Activated naive CD8-positive, alpha-beta T cell treated with anti-CD3 and anti-CD28 coated beads, Interleukin-2, amount 50 U/mL, for 16 hours (primary cell): ENCODE measurements around the gene IDI1.
"Not testable (repeated sequence)": the region's sequence is repeated elsewhere in the genome, so short reads cannot be mapped to it uniquely, and the experiment has no call there.

ENCODE experiments used
- DNase-seq: peaks from one replicate; pipeline ENCODE4 v3.0.0-alpha.2; 2020; ENCODE audit warnings: low read depth, low spot score

IDI1 gene

DNA sequence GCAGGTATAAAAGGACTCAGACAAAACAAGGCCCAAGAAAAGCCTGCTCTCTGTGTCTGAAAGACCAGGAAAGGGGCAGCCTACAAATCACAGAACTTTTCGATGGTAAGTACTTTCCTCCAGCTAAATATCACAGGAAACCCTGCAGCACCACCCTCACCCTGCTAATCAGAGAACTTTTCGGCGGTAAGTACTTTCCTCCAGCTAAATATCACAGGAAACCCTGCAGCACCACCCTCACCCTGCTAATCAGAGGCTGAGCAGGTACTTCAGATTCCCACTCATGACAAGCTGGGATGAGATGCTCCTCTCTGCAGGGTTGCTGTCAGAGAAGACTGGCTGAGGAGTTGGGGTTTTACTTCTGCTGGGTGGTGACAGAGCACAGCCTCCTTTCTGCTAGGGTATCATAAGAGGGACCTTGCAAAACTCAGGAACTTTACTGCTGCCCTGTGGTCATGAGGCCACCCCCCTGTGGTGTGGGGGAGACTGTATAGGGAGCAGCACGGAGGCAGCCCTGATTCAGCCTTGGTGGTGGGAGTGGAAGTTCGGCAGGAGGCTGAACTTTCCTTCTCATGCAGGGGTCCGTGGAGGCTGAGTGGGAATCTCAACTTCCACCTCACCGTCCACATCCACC lies 14.4 kb upstream of the IDI1 start:
- DNase-seq: no peak

DNA sequence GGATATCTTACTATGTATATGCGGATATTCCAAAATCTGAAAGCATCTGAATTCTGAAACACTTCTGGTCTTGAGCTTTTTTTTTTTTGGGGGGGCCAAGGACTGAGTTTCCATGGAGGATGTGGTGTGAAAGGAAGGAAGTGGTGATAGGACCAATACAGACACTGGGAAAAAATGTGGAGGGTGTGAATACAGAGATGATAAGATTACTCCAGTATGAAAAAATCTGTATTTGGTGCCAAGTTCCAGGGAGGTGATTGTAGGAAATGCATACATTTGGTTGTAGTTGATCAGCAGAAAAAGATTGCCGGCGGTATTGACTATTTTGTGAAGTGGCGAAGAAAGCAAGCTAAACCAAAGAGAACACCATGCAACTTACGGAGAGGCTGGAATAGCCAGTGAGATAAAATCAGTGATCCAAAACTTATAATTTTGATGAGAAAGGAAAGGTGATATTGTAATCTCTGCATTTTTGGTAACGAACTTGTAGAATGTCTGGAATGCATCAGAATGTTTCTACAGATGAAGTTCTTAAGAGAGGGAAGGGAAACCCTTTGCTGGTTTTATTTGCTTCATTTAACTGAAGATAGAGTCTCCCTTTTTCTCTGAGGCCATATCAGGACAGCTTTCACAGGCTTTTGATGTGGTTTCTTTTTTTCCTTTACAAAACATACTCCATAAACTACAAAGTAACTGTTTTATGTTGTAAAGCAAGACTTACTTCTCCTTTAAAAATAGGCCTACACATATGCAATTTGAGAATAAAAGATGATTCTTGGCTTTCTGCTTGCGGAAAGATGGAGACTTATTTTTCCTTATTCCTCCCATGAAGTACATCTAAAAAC lies 13.2 kb upstream of the IDI1 start:
- DNase-seq: no peak

DNA sequence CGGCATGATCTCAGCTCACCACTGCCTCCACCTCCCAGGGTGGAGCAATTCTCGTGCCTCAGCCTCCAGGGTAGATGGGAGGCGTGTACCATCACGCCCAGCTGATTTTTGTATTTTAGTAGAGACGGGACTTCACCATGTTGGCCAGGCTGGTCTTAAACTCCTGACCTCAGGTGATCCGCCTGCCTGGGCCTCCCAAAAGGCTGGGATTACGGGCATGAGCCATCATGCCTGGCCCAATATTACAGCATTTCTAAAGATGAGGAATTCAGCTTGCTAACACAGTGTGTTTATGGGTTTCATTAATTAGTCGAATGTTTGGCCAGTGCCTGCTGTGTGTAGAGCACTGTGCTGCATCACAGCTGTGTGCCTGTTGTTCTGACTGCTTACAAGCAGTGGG lies 11.0 kb upstream of the IDI1 start:
- DNase-seq: no peak

DNA sequence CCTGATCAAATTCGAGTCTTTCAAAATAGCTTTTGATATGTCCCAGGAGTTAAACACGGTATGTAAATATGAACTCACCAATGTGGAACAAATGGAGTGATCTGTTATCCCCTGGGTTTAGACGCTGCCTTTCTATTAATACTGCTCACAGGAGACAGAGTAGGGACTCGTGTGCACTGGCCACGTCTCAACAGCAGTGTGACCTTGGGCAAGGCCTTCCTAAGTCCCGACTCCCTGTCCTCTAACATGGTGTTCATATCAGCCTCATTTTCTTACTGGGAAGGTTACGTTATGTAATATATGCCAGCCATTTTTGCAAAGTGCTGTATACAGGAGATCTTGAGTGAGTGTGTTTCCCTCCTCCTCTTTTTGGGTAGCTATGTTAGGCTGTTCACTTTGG lies 9.1 kb upstream of the IDI1 start:
- no peak for DNase-seq

DNA sequence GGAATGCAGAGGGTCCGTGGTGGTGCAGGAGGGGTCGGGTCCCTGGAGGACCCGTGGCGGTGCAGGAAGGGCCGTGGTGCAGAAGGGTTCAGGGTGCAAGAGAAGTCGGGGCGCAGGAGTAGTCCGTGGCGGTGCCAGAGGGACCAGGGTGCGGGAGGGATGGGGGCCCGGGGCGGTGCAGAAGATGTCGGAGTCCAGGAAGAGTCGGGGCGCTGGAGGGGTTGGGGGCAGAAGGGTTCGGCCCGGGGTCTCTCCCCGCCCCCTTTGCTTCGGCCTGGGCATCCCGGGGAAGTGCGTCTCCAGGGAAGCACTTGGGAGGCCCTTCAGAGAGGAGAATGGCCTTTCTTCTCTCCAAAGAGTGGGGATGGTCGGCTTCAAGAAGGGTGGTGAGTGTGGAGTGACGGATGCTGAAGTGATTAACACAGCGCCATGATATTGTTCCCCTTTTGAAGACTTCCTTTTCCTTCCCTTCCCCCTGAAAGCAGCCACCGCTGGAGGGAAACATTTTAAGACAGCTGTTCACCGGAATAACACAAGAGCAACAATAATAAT lies 8.3 kb upstream of the IDI1 start:
- no peak for DNase-seq

DNA sequence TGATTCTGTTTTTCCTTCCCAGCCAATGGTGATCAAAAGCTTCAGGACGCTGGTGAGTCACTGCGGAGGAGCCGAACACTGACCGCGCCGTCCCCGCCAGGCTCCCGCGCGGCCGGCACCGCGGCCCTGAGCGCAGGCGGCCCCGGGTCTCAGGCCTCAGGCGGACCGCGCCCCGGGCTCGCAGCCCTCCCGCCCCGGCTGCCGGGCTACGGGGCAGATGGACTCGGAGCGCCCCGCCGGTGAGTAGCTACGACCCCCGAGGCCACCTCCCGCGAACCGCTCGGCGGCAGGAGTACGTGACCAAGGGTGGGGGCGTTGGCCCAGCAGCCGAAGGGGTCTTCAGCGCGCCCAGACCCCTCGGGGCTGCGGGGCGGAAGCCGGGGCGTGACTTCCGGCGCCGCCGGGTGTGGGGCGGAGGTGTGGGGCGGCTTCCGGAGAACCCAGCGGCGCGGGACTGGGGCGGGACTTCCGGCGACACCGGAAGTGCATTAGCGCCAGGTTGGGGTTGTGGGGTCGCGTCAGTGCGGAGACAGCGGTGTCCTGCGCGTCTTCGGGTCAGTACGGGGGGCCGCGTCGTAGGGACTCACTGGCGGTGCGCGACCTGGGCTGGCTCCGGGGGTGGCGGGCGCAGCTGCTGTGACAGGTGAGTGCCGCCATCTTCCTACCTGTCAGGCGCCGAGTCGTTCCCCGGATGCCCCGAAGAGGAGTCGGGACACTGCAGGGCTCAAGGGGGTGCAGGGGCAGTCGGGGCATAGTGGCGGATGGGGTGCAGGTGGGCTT lies 7.6 kb upstream of the IDI1 start, which contains the start of gene WDR37:
WDR37 (plus strand) TSS at position 60 of the 780 bp plus-strand sequence. CDS start 15,771 bp downstream, outside the sequence.
- peak; percentile 82 for DNase-seq

DNA sequence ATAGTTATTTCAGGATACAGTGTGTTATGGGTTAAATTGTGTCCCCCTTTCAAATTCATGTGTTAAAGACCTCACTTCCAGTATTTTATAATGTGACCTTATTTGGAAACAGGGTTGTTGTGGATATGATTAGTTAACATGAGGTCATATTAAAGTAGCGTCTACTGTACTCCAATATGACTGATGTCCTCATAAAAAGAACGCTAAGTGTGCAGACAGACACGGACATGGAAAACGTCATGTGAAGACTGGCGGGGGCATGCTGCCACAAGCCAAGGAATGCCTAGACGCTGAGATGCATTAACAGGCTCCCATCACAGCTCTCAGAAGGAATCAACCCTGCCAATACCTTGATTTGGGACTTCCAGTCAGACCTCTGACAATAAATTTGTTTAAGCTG lies 5.8 kb upstream of the IDI1 start:
- DNase-seq: no peak

DNA sequence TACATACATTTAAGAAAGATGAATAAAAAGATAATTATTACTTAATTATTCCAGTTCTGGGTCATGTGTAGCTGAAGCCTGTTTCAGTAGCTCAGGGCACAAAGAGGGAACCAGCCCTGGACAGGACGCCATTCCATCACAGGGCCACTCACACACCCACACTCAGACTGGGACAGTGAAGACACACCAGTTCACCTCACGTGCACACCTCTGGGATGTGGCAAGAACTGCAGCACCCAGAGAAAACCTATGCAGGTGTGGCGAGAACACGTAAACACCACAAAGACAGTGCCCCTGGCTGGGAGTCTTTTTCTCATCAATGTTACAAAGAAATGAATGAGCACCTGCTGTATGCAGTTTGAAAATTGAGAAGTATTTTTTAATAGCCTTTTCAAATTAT lies 1.6 kb upstream of the IDI1 start:
- no peak for DNase-seq

DNA sequence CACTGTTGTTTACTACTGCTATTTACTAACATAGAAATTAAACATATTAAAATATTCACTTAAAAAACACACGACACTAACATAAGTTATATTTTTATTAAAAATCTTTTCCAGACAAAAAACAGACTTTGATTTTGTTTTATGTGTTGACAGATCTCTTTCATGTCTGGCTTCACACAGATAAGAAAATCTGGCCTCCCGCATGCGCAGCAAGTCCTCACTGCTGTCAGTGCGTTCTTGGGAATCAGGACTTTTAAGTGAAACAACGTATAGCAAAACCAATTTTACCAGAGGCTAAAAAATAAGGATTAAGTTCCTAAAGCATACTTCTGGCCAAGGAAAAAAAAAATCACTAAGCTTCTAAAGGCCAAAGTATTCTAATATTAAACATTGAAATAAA lies 1.2 kb upstream of the IDI1 start:
- no peak for DNase-seq

DNA sequence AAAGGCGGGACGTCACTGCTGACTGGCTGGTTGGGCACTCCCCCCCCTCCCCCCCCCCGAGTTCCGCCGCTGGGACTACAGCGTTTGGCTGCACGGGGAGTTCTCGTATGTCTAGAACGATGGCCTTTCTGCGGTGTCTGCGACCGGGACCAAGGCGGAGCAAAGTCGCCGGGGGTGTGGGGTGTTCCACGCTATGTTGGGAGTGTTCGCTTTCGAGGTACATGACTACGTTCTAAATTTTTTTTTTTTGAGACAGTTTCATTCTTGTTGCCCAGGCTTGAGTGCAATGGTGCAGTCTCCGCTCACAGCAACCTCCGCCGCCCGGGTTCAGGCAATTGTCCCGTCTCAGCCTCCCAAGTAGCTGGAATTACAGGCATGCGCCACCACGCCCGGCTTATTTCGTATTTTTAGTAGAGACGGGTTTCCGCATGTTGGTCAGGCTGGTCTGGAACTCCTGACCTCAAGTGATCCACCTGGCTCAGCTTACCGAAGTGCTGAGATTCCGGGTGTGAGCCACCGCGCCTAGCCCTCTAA lies 573 bp upstream of the IDI1 start:
- no peak for DNase-seq

DNA sequence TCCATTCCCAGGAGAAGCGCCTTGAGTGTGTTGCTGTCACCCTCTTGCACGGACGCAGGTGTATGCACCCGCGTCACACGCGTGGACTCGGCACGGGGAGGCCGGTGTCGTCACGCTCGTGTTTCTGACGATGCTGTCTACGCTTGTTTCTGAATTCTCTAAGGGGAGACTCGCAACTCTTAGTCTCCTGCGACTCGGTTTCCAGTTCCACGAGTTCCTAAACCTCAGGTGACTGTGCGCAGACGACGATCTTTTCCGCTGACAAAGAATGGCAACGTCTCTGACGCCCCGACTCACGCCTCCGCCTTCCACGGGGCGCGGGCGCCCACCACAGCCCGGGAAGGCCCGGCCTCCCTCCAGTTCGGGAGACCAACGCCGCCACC lies 579 bp downstream of the IDI1 start:
- no peak for DNase-seq

DNA sequence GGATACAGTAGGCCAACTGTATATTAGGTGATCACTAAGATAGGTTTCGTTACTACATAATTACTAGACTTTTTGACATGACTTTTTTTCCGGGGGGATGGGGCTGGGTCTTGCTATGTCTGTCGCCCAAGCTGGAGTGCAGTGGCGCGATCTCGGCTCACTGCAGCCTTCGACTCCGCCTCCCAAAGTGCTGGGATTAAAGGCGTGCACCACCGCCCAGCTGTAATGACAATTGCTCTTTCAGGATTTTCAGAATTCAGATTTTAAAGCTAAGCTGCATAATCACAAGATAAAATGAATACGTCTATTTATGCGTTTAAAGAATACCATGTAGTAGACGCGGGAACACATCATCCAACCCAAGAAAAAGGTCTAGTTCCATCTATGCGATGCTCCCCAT lies 982 bp downstream of the IDI1 start:
- no peak for DNase-seq

DNA sequence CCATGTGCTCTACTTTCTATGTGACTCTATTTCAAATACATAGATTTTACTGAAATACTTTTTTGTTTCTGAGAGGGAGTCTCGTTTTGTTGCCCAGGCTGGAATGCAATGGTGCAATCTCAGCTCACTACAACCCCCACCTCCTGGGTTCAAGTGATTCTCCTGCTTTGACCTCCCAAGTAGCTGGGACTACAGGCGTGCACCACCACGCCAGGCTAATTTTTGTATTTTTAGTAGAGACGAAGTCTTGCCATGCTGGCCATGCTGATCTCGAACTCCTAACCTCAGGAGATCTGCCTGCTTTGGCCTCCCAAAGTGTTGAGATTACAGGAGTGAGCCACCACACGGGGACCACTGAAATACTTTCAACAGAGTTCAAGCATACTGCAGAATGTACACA lies 3.5 kb downstream of the IDI1 start:
- DNase-seq: no peak

DNA sequence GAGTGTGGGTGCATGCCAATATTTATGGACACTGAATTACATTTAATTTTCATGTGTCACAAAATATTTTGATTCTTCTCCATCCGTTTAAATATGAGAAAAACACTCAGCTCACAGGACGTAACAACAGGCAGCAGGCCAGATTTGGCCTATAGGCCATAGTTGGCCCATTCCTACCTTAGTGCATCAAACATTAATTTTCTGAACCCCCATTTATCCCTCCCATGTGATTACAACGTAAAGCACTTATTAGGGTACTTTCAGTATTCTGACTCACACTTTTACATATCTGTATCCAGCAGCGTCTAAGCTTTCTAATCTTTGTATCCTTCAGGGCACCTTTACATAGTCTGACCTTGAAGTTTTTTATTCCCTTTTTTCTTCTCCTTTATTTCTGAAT lies 4.0 kb downstream of the IDI1 start:
- no peak for DNase-seq

DNA sequence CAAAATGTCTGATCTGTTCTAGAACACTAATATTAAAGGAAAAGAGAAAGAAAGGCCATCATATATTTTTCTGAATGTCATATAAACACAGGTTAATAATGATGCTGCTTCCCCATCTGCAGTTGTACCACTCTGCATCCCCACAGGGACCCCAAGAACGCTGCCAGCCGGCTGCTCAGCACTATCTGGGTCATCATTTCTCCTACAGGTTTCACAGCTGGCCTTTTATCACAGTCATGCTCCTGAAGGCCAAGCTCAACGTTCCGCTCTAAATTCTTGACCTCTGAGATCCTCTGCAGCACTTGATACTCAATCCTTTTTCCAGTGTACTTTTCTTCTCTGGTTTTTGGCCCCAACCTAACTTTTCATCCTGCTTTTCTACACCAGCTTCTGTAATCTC lies 4.8 kb downstream of the IDI1 start:
- no peak for DNase-seq

DNA sequence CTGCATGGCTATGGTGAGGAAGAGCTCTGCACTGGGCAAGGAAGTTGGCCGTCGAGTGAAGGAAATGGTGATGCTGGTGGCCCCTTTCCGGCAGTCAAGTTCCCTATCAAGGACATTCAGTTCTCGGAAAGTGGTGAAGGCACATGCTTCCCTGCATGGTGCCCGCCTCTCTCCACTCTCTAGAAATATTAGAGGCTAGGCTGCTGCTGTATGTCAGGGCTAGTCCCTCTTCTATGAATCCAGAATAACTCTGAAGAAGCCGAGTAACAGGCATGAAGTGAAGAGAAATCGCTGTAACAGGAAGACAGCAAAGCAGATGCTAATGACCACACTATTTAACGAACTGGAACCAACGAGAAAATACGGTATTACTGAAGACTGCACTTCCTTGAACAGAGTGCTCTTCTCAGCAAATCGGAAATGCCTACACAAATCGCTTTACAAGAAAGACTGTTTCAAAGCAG lies 5.4 kb downstream of the IDI1 start:
- DNase-seq: no peak

DNA sequence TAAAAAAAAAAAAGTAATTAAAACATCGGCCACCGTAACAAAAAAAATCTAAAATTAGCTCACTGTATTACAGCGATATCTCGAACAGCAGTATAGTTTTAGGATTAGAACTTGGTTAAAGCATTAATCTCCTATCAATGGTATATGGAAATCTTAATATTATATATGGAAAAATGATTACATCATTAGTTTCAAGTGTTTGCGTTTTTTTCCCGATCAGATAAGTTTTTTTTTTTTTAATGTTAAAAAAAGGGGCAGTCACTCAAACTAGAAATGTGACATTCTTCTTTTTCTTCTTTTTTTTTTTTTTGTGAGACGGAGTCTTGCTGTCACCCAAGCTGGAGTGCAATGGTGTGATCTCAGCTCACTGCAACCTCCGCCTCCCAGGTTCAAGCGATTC lies 7.4 kb downstream of the IDI1 start:
- DNase-seq: no peak

DNA sequence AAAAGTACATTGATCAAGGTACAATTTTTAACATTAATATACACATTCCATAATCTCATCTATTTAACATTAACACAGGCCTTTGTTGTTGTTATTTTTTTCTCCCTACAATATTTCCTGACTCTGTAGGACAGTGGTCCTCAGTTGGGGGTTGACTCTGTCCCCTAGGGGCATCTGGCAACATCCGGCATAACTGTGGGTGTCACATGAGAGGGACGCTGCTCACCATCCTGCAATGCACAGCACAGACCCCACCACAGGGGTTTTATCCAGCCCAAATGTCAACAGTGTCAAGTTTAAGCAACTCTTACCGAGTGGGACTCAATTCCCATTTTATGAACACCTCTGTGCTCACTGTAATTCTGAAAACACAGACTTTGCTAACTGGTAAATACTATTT lies 8.8 kb downstream of the IDI1 start:
- no peak for DNase-seq

DNA sequence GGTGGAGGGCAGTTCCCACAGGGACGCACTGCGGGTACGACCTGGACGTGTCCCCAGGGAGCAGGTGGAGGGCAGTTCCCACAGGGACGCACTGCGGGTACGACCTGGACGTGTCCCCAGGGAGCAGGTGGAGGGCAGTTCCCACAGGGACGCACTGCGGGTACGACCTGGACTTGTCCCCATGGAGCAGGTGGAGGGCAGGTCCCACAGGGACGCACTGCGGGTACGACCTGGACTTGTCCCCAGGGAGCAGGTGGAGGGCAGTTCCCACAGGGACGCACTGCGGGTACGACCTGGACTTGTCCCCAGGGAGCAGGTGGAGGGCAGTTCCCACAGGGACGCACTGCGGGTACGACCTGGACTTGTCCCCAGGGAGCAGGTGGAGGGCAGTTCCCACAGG lies 10.2 kb downstream of the IDI1 start:
- DNase-seq: not testable (repeated sequence)

DNA sequence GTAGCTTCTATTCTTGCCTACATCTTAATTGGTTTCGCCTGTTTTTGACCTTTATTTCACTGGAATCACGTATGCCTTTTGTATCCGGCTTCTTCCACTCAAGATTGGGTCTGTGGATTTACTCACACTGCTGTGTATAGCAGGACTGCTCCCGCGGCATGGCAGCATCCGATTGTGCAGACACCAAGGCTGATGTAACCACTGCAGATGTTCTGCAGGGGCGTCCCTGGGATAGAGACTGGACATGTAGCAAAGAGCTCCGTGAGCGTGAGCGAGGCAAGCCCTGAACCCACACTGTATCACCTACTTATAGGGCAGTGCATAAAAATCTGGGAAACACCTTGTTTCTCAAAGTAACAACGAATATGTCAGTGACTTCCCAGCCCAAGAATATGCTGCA lies 11.8 kb downstream of the IDI1 start:
- no peak for DNase-seq

DNA sequence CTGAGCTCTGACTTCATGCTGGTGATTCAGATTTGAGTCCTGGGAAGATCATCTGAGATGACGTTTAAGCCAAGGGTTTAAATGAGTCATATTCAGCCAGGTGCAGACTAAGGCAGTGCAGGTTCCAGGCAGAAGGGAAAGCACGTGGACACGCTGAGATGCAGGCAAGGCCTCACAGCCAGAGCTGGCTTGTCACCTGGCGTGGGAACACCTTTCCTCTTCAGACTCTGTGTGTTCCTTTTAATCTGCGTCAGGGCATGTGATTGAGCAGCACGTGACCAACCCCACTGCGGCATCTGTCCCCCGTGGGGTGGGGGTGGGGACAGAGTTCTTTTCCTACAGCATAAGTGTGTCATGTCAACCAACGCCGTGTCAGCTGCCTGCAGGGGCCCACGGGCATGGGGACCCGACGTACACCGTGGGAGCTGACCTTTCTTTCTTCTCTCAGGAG lies 12.6 kb downstream of the IDI1 start:
- DNase-seq: no peak

DNA sequence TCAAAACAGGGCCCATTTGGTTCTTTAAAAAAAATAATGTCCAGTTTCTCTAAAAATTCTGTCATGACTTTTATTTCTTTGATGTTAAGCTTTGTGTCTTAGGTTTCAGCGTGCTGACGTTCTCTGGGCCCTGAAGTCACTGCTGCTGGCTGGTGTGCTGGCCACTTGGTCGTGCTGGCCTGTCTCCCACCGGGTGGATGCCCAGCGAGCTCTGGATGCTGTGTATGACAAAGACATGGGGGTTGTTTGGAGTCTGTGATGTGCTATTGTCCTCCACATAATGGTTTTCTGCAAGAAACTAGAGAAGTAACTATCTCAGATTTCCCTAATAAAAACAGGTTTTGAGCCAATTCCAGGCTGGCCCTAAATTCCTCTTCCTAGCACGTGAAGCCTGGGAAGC lies 13.7 kb downstream of the IDI1 start:
- DNase-seq: no peak
